Left lung (tissue), 10 donors: ENCODE results near the gene FAM219A. TPM values are rescaled to one million over a fixed set of nuclear protein-coding genes. Genes with fewer than 3 reads are reported as not detected.

ENCODE experiments used
- ATAC-seq: fragments of 200-7000 bp; cut with Tn5 transposase; one replicate; pipeline ENCODE4 v1.9.1; 2020; ENCODE audit warnings: moderate library complexity
- DNase-seq, 4 donors: peaks; one replicate each; pipeline ENCODE4 v3.0.0-alpha.2; 2013 to 2020
- H3K27ac ChIP-seq, 2 donors: fragments of 200-600 bp; sonication (generic) in 1 of 2; one replicate each; pipeline versions ENCODE4 v1.5.0 to v1.8.0; 2020 to 2021
- H3K27me3 ChIP-seq, 2 donors: fragments of 200-600 bp; sonication (generic) in 1 of 2; one replicate each; pipeline versions ENCODE4 v1.5.0 to v1.8.0; 2020 to 2021
- H3K36me3 ChIP-seq, 2 donors: fragments of 200-600 bp; sonication (generic) in 1 of 2; one replicate each; pipeline versions ENCODE4 v1.5.0 to v1.8.0; 2020 to 2021
- H3K4me1 ChIP-seq, 2 donors: fragments of 200-600 bp; one replicate each; pipeline ENCODE4 v1.8.0; 2021
- H3K4me3 ChIP-seq, 2 donors: fragments of 200-600 bp; sonication (generic) in 1 of 2; one replicate each; pipeline versions ENCODE4 v1.5.0 to v1.8.0; 2020 to 2021; ENCODE audit warnings: mild to moderate bottlenecking in 1 of 2
- H3K9me3 ChIP-seq, 2 donors: fragments of 200-600 bp; sonication (generic) in 1 of 2; one replicate each; pipeline versions ENCODE4 v1.5.0 to v1.8.0; 2020 to 2021
- intact Hi-C, 2 donors: fragments of 100-400 bp; cut with DNase I; formaldehyde crosslinking; loops; one replicate each; pipeline versions ENCODE4 v1.11.2 to v1.14.2; 2022
- polyA plus RNA-seq, 6 donors: library from polyadenylated mRNA; unstranded; fragments of 120-200 nt; gene quantifications; one replicate each; pipeline ENCODE4 v1.2.1, GENCODE V29; 2013; ENCODE audit not compliant: insufficient read length in 6 of 6
- total RNA-seq, 2 donors: library from RNA; stranded (reverse); fragmentation: NEBNext Ultra II Directional; extraction: Animal tissue kit (Norgen Biotek cat#: 25700); gene quantifications; one replicate each; pipeline ENCODE4 v1.2.1, GENCODE V29; 2021
- TF ChIP-seq, protein P1 (sequence below), 2 donors: fragments of 200-600 bp; sonication (generic) in 1 of 2; IDR thresholded peaks; one replicate each; pipeline versions ENCODE4 v1.5.0 to v1.8.0; 2021; ENCODE audit warnings: antibody characterized with exemption in 2 of 2
- donor health status: DM: no; HTN: yes; CAD: no.
- donor health status: DM: no; HTN: no; CAD: no.

The FAM219A gene
- total and polyA plus RNA-seq, 8 donors: 12.3 to 23.0 (median 14.6) TPM

DNA sequence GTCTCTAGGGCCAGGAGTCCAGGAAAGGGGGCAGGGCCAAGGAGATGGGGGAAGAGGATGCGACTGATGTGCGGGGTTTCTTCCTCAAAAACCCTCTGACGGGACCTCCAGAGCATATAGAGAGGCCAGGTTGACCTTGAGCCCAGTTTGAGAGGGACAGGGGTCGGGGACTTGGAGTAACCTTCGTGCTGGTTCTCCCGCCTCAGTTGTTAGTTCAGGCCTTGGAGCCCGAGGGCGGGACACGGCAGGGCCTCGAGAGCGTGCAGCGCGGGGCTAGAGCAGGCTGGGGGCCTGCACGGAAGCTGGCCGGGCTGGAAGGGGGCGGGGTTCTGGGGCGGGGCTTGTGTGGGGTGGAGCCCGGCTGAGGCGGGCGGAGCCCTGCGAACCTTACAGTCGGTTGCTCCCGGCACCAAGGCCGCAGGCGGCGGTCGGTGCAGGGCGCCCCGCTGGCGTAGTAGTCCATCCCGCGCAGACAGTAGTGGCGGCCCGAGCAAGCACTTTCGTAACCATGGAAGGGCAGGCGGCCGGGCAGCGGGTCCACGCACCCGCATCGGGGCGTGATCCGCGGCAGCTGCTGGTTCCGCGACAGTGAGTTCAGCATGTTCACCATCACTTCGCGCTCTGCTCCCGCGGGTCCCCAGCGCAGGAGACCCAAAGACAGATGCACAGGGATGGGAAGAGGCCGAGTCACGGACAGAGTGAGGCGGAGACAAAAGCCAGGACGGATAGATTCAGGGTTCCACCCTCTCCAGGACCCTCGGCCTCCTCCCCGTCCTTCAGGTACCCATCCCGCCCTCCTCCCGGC lies 77.7 kb downstream of the FAM219A start:
- ATAC-seq (peak; percentile 70), DNase-seq (peak; percentile 49 to 95 (median 78))
- Histone ChIP-seq H3K4me1 (peaks cover 13 to 44% of the 10 kb centered on the region in 2 donors), H3K9me3 (no peaks in the 10 kb centered on the region), H3K27me3 (peaks cover 0 to 14% of the 10 kb centered on the region in 2 donors), H3K4me3 (peak overlapping the region; percentile 46 to 53), H3K27ac (no peak overlapping the region), H3K36me3 (no peaks in the 10 kb centered on the region)
- TF ChIP-seq, protein P1, sequence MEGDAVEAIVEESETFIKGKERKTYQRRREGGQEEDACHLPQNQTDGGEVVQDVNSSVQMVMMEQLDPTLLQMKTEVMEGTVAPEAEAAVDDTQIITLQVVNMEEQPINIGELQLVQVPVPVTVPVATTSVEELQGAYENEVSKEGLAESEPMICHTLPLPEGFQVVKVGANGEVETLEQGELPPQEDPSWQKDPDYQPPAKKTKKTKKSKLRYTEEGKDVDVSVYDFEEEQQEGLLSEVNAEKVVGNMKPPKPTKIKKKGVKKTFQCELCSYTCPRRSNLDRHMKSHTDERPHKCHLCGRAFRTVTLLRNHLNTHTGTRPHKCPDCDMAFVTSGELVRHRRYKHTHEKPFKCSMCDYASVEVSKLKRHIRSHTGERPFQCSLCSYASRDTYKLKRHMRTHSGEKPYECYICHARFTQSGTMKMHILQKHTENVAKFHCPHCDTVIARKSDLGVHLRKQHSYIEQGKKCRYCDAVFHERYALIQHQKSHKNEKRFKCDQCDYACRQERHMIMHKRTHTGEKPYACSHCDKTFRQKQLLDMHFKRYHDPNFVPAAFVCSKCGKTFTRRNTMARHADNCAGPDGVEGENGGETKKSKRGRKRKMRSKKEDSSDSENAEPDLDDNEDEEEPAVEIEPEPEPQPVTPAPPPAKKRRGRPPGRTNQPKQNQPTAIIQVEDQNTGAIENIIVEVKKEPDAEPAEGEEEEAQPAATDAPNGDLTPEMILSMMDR (IDR thresholded peaks at IDR 0.05): no peak
- intact Hi-C loops: no loop called here

DNA sequence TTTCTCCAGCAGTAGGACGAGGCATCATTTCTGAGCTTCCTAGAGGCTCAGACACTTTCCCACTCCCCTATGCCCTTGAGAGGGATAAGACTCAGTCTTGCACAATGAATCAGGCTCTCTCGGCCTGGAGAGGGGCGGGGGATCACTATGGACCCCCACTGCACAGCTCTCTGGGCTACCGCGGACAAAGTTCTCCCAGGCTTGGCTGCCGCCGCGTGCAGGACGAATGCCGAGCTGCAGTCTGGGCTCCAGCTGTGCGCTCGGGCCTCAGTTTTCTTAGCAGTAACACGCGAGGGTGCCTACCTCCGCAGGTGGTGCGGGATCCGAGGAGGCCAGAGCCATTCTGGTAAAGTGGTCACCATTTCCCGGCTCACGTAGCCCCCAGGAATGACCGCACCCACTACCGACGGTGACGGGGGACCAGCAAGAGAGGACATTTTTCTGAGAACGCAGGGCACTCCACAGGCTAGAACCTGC lies 78.3 kb downstream of the FAM219A start:
- peak in 1 of 4 donors; percentile 81 for DNase-seq
- ATAC-seq: no peak
- intact Hi-C loops: no loop called here
- H3K9me3 ChIP-seq: no peaks in the 10 kb centered on the region
- H3K27ac ChIP-seq: no peak overlapping the region
- H3K36me3 ChIP-seq: no peaks in the 10 kb centered on the region
- H3K4me3 ChIP-seq: peak overlapping the region in 1 of 2 donors; percentile 53
- peaks cover 0 to 14% of the 10 kb centered on the region in 2 donors for H3K27me3 ChIP-seq
- TF ChIP-seq, protein P1 (IDR thresholded peaks at IDR 0.05): no peak
- peaks cover 13 to 50% of the 10 kb centered on the region in 2 donors for H3K4me1 ChIP-seq

DNA sequence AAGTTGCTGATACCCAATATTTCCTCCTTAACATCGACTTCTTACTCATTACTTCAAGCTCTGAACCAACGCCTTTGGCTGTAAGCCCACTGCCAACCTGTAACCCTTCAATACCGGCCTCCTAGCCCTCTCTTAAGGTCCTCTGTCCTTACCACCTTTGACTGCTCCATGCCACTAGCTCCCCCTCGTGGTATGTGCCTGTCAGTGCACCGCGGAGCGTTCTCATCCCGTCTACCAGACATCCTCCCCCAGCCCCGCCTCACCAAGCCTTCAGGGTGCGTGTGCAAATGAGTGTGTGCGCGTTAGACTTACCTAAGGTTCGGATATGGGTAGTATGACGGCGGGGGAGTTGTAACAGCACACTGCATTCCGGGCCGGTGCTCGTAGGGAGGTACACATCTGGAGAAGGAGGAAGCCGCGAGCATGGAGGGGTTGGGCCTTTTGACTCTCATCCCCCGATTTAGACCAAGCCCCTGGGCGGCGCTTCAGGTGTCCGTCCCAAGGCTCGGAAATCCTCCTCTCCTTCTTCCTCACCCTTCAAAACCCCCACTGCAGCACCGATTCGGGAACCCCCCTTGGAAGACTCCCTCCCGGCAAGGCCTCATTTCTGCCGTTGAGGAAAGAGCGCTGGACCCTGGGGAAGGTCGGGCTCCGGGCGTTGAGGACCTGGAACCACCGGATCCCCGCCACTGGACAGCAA lies 78.9 kb downstream of the FAM219A start:
- Histone ChIP-seq H3K9me3 (no peaks in the 10 kb centered on the region), H3K27ac (no peak overlapping the region), H3K4me1 (peaks cover 13 to 51% of the 10 kb centered on the region in 2 donors), H3K4me3 (peak overlapping the region; percentile 12 to 53), H3K36me3 (no peaks in the 10 kb centered on the region), H3K27me3 (peaks cover 0 to 14% of the 10 kb centered on the region in 2 donors)
- ATAC-seq (peak; percentile 62), DNase-seq (peak; percentile 53 to 94 (median 86))
- TF ChIP-seq, protein P1 (IDR thresholded peaks at IDR 0.05): peak; percentile 94 to 98
- intact Hi-C loops: loop anchor here in 1 of 2 donors (2.0 kb wide), 1 partner anchor 47 kb away; no protein-coding TSS in a partner anchor

DNA sequence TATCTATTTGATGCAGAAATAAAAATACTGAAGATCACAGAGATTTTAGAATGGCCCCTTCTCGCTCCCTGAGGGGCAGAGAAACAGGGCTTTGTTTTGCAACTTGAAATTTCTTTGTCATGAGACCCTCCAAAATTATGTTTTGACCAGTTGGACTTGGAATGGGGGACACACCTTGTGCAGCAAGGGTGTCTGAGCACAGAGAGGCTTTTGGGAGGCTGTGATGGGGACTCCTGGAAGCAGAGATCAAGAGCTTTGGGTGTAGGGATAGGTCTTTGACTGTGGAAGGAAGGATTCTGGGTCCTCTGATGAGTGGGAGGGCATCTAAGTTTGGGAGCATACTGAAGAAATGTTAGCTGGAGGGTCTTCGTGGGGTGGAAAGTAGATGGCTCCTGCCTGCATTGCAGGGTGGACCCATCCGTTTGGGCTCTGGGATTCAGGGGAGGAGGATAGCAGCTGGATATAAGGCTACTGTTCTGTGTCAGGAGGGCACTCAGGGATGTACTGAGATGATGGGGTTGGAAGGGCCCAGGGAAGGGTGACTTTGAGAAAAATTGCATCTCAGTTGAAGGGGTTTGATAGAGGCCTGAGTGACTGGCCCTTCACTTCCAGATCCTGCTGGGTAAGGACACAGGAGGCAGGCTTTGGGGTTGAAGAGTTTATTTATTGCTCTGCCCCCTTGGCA lies 79.9 kb downstream of the FAM219A start:
- DNase-seq: no peak
- intact Hi-C loops: loop anchor here in 1 of 2 donors (2.0 kb wide), 1 partner anchor 46 kb away; no protein-coding TSS in a partner anchor
- no peak overlapping the region for H3K4me3 ChIP-seq
- peaks cover 13 to 51% of the 10 kb centered on the region in 2 donors for H3K4me1 ChIP-seq
- no peak for ATAC-seq
- H3K36me3 ChIP-seq: no peaks in the 10 kb centered on the region
- TF ChIP-seq, protein P1 (IDR thresholded peaks at IDR 0.05): no peak
- no peaks in the 10 kb centered on the region for H3K9me3 ChIP-seq
- H3K27ac ChIP-seq: no peak overlapping the region
- peaks cover 0 to 14% of the 10 kb centered on the region in 2 donors for H3K27me3 ChIP-seq
